ENCODE results near the gene ONECUT3.

The ONECUT3 gene

DNA sequence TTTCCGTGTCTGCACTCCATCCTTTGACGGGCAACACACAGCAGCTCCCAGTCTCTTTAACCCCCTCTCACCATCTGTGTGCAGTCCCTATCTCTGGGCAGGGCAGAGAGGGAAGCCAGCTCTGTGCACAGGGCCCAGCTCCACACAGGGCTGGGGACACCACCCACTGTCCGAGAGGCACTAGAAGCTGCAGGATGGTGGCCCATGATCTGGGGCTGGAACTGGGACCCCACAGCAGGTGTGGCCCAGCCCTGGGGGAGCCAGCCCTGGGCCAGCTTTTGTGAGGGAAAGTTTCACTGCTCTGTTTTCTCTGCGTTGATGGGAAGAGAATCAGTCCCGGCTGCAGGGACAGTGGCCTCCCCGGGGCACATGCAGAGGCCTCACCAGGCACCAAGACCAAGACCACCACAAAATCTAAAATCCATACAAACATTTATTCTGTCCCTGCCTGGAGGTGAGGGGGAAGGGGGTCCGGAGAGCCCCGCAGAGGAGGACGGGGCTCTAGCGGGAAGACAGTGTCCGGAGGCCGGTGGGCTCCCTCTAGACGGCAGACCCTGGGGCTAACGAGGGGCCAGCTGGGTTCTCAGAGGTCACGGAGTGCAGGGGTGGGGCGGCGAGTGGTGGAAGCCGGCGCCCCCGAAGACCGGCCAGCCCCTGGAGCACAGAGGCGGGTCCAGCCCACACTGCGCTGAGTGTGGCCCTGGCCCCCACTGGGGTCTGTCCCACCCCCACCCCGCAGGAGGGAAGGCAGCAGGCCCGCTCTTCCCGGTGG is 61.7 kb downstream of the ONECUT3 start:
- DNase-seq (ENCODE audit: low spot score) = no peak

DNA sequence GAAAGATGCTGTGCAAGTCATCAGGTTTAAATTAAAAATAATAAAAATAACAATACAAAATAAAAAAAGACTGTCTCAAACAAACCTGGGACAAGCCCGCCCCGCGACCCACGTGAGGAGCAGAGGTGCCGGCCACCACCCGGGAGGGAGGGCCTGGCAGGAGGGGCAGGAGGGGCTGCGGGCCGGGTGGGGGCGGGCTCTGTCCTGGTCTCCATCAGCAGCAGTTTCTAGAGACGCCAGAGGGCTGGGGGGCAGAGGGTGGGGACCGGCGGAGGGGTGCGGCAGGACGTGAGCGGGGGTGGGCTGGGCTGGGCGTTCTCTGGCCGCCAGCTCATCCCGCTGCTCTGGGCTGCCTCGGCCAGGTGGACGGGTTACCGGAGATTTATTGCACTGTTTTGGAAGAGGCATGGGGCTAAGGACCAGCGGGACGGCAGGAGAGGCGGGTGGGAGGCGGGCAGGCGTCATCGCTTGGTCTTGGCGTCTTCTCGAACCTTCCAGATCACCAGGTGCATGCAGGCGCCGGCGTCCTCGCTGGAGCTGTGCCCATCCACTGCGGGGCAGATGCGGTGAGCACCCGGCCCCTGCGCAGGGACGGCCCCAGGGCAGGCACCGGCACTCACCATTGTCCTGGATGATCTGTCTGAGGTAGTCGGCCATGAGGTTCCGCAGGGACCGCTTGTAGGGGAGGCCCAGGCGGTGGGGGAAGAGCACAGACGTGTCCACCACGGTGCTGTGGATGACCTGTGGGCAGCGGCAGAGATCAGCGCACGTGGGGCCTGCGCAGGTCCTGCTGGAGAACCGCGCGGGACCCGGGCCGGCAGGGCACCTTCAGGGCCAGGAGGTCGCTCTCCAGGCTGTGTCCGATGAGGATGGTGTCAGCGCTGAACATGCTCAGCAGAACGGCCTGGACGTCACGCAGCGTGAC is 62.6 kb downstream of the ONECUT3 start:
- DNase-seq (ENCODE audit: low spot score) = no peak

- no peak for DNase-seq (ENCODE audit: low spot score)
These were observed 63.4 kb downstream of the ONECUT3 start for GRCh38 chr19:1816530-1817298.

DNA sequence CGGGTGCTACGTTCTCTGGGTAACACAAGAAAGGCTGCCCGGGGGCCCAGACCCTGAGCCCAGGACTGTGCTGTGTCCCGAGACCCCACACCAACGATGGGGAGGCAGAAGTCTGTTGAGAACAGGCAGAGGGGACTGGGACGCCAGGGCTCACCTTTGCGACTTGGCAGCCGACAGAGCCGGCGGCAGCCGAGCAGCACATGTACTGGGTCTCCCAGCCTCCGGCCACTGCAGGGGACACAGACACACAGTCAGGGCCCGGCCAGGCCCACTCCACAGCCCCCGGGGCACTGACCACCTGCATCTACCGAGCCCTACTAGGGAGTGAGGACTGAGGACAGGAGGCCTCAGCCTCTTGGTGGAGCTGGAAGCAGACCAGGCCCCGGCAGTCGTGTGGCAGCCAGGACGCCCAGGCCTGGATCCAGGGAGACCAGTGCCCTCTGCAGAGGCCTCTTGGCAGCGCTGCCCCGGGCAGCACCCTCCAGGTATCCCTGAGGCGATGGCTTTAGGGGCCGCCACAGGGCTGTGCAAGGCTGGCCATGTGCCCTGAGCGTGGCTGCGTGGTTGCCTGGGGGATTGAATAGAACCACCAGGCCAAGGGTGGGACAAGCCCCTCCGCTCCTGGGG is 64.4 kb downstream of the ONECUT3 start:
- no peak for DNase-seq (ENCODE audit: low spot score)

DNA sequence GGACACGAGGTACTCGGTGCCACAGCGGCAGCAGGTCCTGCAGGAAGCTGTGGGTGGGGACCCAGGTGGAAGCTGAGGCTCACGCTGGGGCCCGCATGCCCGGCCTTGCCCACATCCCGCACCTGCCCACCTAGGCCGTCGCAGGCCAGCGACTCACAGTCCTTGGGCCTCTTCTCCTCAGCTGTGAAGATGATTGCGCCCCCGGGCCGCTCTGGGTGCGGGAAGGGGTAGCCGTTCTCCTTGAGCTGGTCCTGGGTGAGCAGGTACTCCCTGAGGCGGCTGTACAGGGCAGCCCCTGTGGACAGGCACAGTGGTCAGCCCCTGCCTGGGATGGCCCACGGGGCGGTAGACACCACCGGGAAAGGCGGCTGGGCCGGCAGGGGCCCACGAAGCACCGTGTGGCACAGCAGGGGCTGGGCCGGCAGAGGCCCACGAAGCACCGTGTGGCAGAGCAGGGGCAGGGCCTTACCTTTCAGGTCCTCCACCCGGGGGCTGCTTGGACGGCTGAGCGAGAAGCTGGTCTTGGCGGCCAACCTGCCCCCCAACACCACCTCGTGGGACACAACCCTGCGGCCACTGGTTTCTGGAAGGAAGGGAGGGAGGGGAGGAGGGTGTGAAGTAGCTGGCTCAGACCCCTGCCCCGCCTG is 65.4 kb downstream of the ONECUT3 start:
- DNase-seq (ENCODE audit: low spot score) = no peak

DNA sequence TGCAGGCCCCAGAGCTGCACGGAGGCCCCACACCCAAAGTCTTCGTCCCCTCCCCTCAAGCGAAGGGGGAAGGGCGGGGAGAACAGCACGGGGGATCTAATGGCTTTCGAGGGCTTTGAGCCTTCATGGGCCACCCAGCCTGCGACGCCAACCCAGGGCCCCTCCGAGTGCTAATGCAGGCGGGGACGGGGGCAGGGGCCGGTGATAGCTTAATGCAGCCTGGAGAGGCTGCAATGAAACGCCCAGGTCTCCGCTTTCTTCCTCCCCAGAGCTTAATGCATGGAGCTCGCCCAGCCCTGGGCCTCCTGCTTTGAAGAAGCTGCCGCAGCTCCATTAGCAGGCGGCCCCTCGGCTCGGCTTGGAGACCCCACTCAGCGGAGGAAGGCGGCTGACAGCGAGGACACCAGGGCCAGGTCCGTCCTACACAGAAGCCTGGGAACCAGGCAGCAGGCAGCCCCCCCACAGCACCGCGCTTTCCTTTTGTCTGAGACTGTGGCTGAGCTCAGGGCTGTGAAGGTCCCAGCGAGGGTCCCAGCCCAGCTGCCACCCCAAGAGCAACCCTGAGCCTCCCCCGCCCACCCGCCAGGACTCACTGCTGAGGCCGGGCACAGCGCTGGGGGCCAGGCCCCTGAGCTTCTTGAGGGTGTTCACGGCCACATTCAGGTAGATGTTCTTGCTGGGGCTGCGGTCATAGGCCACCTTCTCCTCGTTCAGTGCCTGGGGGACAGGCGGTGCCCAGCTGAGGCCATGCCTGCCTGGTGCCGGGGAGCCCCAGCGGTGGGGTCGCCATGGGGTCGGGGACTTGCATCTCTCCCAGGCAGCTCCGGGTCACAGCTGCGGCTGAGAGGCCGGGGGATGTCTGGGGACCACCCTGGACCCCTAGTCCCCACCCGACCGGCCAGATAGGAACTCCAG is 66.3 kb downstream of the ONECUT3 start:
- no peak for DNase-seq (ENCODE audit: low spot score)

DNA sequence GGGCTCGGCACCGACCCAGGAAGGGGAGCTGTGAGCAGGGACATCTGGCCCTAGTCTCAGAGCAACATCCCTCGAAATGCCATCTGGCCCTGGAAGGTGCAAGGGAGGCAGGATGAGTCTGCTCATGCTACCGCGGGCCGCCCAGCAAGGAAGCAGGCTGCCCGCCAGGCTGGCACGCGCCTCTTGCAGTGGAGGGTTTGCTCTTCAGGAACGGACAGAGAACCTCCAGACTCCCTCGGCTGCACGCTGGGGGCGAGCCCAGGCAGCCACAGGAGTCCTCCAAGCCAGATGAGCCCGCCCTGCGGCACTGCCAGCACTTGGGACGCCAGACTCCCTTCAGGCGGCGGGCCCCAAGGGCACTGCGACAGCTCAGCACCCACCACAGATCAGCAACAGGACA is 68.9 kb downstream of the ONECUT3 start:
- no peak for DNase-seq (ENCODE audit: low spot score)

GRCh38 chr19:1823020-1823419 is 69.7 kb downstream of the ONECUT3 start:
- DNase-seq (ENCODE audit: low spot score) = no peak

- DNase-seq (ENCODE audit: low spot score) = peak; percentile 68
These were observed 70.4 kb downstream of the ONECUT3 start for GRCh38 chr19:1823539-1824251.

DNA sequence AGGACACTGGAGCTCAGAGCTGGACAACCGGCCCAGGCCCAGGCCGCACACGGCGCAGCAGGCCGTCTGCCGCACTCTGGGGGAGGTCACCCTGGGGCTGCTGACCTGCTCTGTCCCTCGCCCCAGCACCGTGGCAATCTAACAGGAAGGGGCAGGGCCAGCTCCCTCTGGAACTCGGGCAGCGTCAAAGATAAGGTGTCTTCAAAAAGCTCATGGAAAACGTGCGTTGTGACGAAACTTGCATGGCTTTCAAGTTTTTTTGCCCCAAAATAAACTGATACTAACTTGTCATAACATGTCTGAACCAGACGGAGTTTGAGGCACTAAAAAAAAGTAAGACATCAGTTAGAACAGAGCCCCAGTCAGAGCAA is 70.9 kb downstream of the ONECUT3 start:
- DNase-seq (ENCODE audit: low spot score) = no peak

GRCh38 chr19:1825909-1826556 is 72.7 kb downstream of the ONECUT3 start:
- DNase-seq (ENCODE audit: low spot score) = peak; percentile 94

- no peak for DNase-seq (ENCODE audit: low spot score)
These were observed 73.5 kb downstream of the ONECUT3 start for GRCh38 chr19:1826557-1827521.

- DNase-seq (ENCODE audit: low spot score) = no peak
These were observed 74.4 kb downstream of the ONECUT3 start for GRCh38 chr19:1827566-1828278.

DNA sequence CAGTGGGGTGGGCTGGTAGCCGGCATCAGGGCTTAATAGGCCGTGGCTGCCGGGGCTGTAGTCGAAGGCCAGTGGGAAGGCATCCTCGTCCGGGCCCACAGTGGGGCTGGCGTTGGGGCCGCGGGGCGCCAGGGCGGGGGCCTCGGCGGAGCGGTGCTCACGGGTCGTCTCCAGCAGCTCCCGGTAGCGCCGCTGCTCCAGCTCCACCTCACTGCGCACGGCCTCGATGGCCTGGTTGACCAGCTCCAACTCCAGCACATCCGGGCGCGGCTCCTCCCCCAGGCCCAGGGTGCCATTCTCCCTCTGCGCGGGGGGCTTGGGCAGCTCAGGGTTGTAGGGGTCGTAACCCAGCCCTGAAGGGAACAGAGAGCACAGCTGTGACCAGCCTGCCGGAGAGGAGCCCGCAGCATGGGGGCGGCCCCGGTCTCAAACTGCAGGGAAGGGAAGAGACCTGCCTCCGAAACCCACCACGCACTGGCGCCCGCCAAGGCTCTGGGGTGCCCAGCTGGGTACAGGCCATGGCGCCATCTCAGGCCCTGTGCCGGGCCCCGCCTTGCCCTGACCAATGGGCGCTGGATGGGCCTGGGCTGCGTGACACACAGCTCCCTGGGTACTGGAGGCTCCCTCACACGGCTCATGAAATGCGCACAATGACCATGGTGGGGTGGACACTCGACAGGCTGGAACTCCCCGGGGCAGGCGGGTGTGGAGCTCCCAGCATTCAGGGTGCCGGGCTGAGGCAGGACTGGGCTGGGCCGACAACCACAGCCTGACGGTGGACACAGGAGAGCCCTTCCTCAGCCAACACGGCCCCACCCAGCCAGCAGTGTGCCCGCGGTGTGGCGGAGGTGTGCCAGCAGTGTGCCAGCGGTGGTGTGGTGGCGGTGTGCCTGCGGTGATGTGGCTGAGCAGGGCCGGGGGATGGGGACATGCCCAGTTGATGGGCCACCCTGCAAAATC is 75.3 kb downstream of the ONECUT3 start:
- DNase-seq (ENCODE audit: low spot score) = no peak

- DNase-seq (ENCODE audit: low spot score) = no peak
These were observed 76.7 kb downstream of the ONECUT3 start for GRCh38 chr19:1829958-1830357.

DNA sequence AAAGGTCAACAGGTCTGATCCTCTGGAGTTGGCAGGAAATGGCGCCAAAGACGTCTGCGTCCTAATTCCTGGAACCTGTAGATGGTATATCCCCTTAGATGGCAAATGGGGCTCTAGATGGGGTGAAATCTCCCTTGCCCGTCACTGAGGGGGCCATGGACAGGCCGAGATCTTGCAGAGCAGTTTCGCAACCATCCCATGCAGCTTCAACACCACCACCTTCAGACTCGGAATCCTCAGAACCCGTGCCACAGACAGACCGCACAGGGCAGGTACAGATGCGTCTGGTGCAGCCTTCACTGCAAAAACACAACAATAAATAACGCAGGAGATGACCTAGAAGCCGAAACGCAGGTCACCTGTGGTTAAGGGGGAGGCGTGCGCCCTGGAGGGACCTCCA is 77.3 kb downstream of the ONECUT3 start:
- DNase-seq (ENCODE audit: low spot score) = no peak
